Activated T-cell treated with anti-CD3 and anti-CD28 coated beads for 24 hours (primary cell): ENCODE data around the gene LPIN2.
A peak's percentile ranks its signal among the peaks of the same experiment; 100 is the strongest.
"Not testable (repeated sequence)": the region's sequence is repeated elsewhere in the genome, so short reads cannot be mapped to it uniquely, and the experiment has no call there.

ENCODE experiments used
- DNase-seq: peaks from one replicate; pipeline ENCODE4 v3.0.0-alpha.2; 2020; ENCODE audit warnings: low read depth

The LPIN2 gene, protein sequence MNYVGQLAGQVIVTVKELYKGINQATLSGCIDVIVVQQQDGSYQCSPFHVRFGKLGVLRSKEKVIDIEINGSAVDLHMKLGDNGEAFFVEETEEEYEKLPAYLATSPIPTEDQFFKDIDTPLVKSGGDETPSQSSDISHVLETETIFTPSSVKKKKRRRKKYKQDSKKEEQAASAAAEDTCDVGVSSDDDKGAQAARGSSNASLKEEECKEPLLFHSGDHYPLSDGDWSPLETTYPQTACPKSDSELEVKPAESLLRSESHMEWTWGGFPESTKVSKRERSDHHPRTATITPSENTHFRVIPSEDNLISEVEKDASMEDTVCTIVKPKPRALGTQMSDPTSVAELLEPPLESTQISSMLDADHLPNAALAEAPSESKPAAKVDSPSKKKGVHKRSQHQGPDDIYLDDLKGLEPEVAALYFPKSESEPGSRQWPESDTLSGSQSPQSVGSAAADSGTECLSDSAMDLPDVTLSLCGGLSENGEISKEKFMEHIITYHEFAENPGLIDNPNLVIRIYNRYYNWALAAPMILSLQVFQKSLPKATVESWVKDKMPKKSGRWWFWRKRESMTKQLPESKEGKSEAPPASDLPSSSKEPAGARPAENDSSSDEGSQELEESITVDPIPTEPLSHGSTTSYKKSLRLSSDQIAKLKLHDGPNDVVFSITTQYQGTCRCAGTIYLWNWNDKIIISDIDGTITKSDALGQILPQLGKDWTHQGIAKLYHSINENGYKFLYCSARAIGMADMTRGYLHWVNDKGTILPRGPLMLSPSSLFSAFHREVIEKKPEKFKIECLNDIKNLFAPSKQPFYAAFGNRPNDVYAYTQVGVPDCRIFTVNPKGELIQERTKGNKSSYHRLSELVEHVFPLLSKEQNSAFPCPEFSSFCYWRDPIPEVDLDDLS

DNA sequence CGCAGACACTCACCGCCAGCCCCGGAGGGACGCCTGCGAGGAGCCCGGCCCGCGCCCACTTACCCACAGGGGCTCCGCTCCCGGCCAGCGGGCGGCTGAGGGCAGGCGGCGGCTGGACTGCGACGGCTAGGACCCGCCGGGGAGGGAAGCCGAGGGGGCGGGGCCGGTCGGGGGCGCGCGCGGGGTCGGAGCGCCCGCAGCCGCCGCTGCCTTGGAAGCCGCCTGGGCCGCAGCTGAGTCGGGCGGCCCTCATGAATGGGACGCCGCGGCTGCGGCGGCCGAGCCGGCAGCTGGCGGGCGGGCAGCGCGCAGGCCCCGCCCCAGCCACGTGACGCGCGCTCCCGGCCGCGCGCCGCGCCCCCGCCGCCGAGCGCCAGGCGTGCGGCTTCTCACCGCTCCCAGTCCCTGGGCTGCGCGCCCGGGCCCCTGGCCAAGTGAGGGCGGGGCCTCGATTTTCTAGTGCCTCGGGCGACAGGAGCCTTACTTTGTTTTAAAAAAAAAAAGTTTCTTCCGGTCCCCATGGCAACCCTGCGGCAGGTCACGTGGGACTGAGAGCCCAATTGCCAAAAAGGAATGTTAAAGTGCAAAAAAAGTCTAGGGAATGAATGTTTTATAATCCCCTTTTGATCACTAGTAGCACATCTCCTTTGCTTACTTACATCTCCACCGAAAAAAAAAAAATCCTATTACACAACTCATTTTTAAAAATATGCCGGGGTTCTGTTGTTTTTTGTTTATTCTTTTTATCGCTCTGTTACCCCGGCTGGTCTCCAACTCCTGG is at the start of gene LPIN2:
Gene LPIN2 (minus strand): TSS at position 121 of the 781 bp plus-strand sequence. CDS start 52,304 bp downstream, outside the sequence.
- DNase-seq: peak; percentile 94

DNA sequence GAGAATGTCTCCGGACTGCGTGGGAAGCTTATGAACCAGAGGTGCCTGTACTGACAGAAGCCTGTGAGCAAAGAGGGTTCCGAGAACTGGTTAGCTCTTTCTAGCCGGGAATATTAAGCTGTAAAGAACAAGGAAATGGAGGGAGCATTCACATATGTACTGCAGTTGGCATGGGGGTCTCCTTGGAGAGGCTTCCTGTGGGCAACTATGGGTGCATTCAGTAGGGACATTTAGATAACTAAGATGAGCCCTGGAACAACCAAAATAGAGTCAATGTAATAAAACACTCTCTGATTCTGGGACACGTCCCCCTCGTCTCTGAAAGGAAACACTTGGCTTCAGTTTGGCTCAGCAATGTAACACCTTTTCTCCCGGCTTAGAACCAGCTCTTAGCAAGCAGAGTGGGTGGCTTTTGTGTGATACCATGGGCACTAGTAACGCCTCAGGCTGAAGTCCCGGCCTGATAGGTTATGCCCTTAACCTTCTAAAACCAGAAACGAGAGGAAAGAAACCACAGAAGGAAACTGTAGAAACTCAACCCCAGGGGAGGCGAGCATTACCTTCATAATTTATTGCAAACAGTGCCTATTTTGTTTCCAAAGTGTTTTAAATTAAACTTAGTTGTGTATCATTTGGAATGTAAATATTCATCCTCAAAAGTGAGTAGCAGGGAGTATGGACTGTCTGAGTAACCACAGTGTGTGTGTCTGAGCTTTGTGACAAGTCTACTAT is 48.8 kb upstream of the LPIN2 start:
- peak; percentile 36 for DNase-seq

- DNase-seq: peak; percentile 33
Observed at GRCh38 chr18:3060667-3061580, 48.0 kb upstream of the LPIN2 start.

DNA sequence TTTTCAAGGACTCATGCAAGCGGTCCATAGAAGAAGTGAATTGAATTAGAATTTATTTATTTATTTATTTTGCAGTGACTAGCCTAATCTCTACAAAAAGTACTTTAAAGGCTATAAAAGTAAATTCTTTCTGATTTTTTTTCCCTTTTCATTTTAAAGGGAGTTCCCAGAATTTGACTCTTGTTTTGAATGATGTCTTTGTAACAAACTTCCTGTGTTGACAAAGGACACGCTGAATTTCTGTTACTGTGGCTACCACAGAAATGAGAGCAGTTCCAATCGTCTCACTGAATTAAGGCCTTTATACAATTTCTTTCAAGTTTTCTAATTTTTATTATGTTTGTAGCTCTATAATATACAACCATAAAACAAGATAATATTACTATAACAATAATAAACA is 46.3 kb upstream of the LPIN2 start:
- no peak for DNase-seq

- DNase-seq: no peak
Observed at GRCh38 chr18:3058328-3059191, 45.6 kb upstream of the LPIN2 start.

- DNase-seq: no peak
Observed at GRCh38 chr18:3057526-3057925, 44.6 kb upstream of the LPIN2 start.

DNA sequence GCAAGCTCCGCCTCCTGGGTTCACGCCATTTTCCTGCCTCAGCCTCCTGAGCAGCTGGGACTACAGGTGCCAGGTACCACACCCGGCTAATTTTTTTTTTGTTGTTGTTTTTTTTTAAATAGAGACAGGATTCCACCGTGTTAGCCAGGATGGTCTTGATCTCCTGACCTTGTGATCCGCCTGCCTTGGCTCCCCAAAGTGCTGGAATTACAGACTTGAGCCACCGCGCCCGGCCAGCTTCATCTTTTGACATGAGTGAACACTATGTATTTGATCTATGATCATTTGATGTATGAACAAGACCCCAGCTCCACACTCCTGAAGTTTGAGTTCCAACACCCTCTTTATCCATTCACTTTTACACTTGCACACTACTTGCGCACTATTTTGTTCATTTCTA is 43.4 kb upstream of the LPIN2 start:
- no peak for DNase-seq

- DNase-seq: no peak
Observed at GRCh38 chr18:3055816-3056215, 42.9 kb upstream of the LPIN2 start.

DNA sequence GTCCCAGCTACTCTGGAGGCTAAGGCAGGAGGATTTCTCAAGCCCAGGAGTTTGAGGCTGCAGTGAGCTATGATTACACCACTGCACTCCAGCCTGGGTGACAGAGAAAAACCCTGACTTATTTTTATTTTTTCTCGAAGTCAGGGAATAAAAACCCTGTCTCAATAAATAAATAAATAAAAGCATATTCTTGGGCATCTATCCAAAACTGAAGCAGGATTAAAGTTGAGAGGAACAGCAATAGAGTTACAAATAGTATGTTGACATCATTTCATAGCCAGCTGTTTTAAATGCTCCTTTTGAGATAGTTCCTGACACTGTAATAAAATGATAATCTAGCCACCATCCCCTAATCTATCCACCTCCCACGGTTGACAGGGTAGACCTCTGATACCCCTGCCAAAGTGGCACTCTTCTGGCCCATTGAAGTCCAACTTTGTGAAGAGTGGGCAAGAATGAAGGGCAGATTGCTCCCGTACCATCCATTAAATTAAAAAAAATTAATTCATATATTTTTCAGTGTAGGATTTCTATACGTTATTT is 42.3 kb upstream of the LPIN2 start:
- no peak for DNase-seq

DNA sequence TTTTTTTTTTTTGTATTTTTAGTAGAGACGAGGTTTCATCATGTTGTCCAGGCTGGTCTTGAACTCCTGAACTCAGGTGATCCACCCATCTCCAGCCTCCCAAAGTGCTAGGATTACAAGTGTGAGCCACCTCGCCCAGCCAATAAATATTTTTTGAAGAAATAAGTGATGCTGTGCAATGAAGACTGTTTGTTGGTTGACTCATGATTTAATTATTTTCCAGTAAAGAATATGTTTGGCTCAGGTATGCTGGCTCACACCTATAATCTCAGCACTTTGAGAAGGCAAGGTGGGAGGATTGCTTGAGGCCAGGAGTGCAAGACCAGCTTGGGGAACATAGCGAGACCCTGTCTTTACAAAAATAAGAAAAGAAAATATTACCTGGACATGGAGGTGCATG is 41.8 kb upstream of the LPIN2 start:
- no peak for DNase-seq

DNA sequence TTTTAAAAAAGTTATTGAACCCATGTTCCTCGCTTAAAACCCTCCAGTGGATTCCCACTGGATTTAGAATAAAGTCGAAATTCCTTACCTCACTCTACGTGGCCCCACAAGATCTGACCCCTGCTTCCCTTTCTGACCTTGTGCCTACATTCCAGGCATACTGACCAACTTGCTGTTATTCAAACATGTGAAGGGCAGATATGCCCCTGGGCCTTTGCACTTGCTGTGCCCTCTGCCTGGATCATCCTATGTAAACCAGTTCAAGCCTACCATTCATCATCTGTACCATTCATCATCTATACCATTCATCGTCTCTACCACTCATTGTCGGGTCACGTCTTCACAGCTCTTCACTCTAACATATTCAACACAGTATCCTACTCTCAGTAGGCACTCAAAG is 41.3 kb upstream of the LPIN2 start:
- DNase-seq: no peak

DNA sequence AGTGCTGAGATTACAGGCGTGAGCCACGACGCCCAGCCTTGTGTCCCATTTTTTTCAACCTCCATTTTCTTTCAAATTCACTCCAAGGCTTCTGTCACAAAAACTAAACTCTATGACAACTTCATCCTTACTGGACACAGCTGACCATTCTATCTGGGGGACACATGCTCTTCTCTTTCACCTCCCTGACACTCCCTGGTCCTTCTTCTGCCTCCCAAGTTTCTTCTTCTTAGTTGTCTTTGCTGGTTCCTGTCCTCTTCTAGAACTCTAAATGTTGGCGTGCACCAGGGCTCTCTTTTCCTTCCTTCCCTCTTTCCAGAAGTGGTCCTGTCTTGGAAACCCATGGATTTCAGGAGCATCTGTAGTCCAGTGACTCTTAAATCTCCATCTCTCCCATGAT is 40.1 kb upstream of the LPIN2 start:
- DNase-seq: no peak

GRCh38 chr18:3052411-3052758 is 39.4 kb upstream of the LPIN2 start:
- no peak for DNase-seq

DNA sequence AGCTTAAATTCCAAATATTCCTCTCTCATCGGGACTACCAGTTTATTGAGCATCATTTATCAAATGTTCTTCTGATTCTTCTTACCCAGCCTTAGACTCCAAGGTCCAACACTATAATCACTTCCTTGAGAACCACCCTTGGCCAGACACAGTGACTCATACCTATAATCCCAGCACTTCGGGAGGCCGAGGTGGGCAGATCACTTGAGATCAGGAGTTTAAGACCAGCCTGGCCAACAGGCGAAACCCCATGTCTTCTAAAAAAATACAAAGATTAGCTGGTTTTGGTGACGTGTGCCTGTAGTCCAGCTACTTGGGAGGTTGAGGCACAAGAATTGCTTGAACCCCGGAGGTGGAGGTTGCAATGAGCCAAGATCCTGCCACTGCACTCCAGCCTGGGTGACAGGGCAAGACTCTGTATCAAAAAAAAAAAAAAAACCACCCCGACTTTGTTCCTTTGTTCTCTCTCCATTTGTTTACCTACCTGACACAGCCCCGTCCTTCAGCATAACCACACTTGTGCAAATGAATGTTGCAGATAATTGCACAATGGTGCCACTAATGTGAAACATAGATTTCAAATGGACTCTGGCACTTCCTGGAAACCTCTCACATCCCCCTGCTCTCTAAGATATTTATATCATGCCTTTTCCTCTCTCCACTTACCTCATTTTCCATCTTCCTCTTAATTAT is 38.9 kb upstream of the LPIN2 start:
- no peak for DNase-seq

DNA sequence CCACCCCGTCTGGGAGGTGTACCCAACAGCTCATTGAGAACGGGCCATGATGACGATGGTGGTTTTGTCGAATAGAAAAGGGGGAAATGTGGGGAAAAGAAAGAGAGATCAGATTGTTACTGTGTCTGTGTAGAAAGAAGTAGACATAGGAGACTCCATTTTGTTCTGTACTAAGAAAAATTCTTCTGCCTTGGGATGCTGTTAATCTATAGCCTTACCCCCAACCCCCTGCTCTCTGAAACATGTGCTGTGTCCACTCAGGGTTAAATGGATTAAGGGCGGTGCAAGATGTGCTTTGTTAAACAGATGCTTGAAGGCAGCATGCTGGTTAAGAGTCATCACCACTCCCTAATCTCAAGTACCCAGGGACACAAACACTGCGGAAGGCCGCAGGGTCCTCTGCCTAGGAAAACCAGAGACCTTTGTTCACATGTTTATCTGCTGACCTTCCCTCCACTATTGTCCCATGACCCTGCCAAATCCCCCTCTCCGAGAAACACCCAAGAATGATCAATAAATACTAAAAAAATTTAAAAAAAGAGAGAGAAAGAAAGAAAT is 37.0 kb upstream of the LPIN2 start:
- not testable (repeated sequence) for DNase-seq

DNA sequence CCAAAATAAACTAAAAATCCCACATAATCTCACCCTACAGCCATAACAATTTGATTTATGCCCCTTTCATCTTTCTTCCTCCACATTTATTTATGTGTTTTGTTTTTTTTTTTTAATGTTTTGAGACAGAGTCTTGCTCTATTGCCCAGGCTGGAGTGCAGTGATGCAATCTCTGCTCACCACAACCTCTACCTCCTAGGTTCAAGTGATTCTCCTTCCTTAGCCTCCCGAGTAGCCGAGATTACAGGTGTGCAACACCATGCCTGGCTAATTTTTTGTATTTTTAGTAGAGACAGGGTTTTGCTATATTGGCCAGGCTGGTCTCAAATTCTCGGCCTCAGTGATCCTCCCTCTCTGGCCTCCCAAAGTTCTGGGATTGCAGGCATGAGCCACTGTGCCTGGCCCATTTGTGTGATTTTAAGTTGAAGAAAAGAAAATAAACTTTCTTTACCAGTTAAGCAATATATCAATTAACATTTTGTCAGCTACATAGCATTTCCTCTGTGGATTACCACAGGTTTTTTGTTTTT is 35.9 kb upstream of the LPIN2 start:
- no peak for DNase-seq

DNA sequence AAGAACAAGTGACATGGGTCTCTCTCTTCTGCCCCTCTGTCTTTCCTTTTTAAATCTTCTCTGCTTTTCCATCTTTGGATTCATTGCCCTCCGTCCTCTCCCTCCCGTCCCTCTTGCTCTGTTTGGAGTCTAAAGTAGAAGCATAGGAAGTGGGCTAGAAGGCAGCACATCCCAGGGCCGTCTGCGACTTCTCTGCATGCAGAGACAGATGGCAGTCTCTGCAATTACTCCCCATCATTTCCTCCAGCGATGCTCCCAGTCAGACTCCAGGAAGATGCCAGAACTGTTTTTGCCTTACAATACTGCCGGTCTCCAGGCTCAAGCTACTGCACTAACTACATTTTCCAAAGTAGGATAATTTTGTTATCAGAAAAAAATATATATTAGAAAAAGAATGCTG is 35.2 kb upstream of the LPIN2 start:
- no peak for DNase-seq

DNA sequence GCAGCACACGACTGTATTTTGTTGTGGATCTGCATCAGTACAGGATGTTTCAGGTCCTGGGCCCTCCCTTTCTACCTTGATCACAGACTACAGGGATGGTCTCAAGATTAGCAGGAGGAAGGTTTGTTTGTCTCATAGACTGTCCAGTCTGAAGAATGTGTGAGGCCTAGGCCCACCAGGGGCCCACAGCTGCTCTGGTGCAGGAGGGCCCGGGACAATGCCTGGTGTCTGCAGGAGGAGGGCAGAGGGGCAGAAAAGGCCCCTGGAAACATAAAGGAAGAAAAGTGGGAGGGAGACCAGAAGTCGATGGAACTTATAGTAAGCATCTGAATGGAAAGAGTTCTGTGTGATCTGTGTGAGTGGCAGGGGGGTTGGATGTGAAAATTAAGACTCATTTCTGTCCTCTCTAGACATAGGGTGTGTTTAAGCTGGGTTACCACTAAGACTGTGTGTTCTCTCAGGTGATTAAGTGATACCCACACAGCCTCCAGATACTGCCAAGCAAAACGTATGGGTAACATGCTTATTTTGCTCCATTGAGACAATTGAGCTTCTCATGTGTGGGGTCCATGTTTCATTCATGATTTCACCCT is 33.4 kb upstream of the LPIN2 start:
- no peak for DNase-seq
